ENCODE data around the gene AKAP7. TPM values are rescaled to one million over a fixed set of nuclear protein-coding genes. Genes with fewer than 3 reads are reported as not detected.

The AKAP7 gene
- total RNA-seq, 5 donors from 2014 or later (not counting 1 experiment from before 2014, with no cell fraction given), result 9.4 to 14.0 (median 11.5) TPM

GRCh38 chr6:131303338-131303930 lies 168.2 kb downstream of the AKAP7 start:
- 73% methylated on average over 2 of the region's 6 CpGs for WGBS (ENCODE audit: insufficient coverage)
- no peaks in the 10 kb centered on the region for H3K9me3 Mint-ChIP-seq
- Histone ChIP-seq H3K27me3 (replicated peaks in 1 of 2; ENCODE audit: control insufficient read depth in 2 of 2, extremely low read depth in 1 of 2, insufficient read depth in 2 of 2, low read length in 1 of 2) (no peaks in the 10 kb centered on the region), H3K4me3 (ENCODE audit: control insufficient read depth in 1 of 2, extremely low read depth in 1 of 2, low read length in 1 of 2) (no peak overlapping the region), H3K4me1 (ENCODE audit: control insufficient read depth in 1 of 2, extremely low read depth in 1 of 2, insufficient read depth in 2 of 2, low read length in 2 of 2) (no peaks in the 10 kb centered on the region), H3K9me3 (no peaks in the 10 kb centered on the region), H3K36me3 (ENCODE audit: control insufficient read depth in 2 of 2, extremely low read depth in 1 of 2, insufficient read depth in 1 of 2, low read length in 1 of 2) (no peaks in the 10 kb centered on the region), H3K27ac (ENCODE audit: low read length) (no peak overlapping the region)
- H3K36me3 Mint-ChIP-seq, result peaks cover 3% of the 10 kb centered on the region
- H3K4me3 Mint-ChIP-seq, result no peak overlapping the region
- peaks cover 14 to 22% (median 19%) of the 10 kb centered on the region in 3 donors for H3K4me1 Mint-ChIP-seq
- ChIA-PET POLR2A (no interaction called here), CTCF (no interaction called here)
- peak overlapping the region in 1 of 2 donors; percentile 35 for H3K27ac Mint-ChIP-seq
- ATAC-seq (replicated peaks in 1 of 4) (no peak), DNase-seq (no peak)
- no peaks in the 10 kb centered on the region for H3K27me3 Mint-ChIP-seq

GRCh38 chr6:131305037-131305850 lies 170.0 kb downstream of the AKAP7 start:
- no peak overlapping the region for H3K27ac Mint-ChIP-seq

GRCh38 chr6:131309437-131309836 lies 174.2 kb downstream of the AKAP7 start:
- Mint-ChIP-seq H3K4me1 (peaks cover 0 to 9% (median 3%) of the 10 kb centered on the region in 3 donors), H3K36me3 (peaks cover 12% of the 10 kb centered on the region), H3K4me3 (no peak overlapping the region), H3K27ac (no peak overlapping the region), H3K9me3 (peaks cover 5 to 19% (median 8%) of the 10 kb centered on the region in 3 donors), H3K27me3 (no peaks in the 10 kb centered on the region)
- Histone ChIP-seq H3K36me3 (ENCODE audit: control insufficient read depth in 2 of 2, extremely low read depth in 1 of 2, insufficient read depth in 1 of 2, low read length in 1 of 2) (no peaks in the 10 kb centered on the region), H3K4me1 (ENCODE audit: control insufficient read depth in 1 of 2, extremely low read depth in 1 of 2, insufficient read depth in 2 of 2, low read length in 2 of 2) (no peaks in the 10 kb centered on the region), H3K4me3 (ENCODE audit: control insufficient read depth in 1 of 2, extremely low read depth in 1 of 2, low read length in 1 of 2) (no peak overlapping the region), H3K27ac (ENCODE audit: low read length) (no peak overlapping the region), H3K27me3 (replicated peaks in 1 of 2; ENCODE audit: control insufficient read depth in 2 of 2, extremely low read depth in 1 of 2, insufficient read depth in 2 of 2, low read length in 1 of 2) (peaks cover 0 to 3% of the 10 kb centered on the region in 2 experiments), H3K9me3 (no peaks in the 10 kb centered on the region)
- ChIA-PET CTCF (no interaction called here), POLR2A (interaction anchor here in 1 of 2 donors (0.7 kb wide), 1 partner anchor 75 kb away, joined by 8 read pairs; no protein-coding TSS in a partner anchor)
- no CpG with 5 or more reads among the region's 1 CpG for WGBS (ENCODE audit: insufficient coverage)
- ATAC-seq (replicated peaks in 1 of 4) (no peak), DNase-seq (no peak)

More at GRCh38 chr6:131305037-131305850, 170.0 kb downstream of the AKAP7 start:
- Mint-ChIP-seq H3K27me3 (no peaks in the 10 kb centered on the region), H3K4me3 (no peak overlapping the region), H3K4me1 (peaks cover 14 to 22% (median 19%) of the 10 kb centered on the region in 3 donors), H3K36me3 (peaks cover 15% of the 10 kb centered on the region), H3K9me3 (peaks cover 0 to 12% (median 5%) of the 10 kb centered on the region in 3 donors)
- Histone ChIP-seq H3K9me3 (no peaks in the 10 kb centered on the region), H3K27me3 (replicated peaks in 1 of 2; ENCODE audit: control insufficient read depth in 2 of 2, extremely low read depth in 1 of 2, insufficient read depth in 2 of 2, low read length in 1 of 2) (peaks cover 0 to 3% of the 10 kb centered on the region in 2 experiments), H3K4me3 (ENCODE audit: control insufficient read depth in 1 of 2, extremely low read depth in 1 of 2, low read length in 1 of 2) (no peak overlapping the region), H3K27ac (ENCODE audit: low read length) (no peak overlapping the region), H3K36me3 (ENCODE audit: control insufficient read depth in 2 of 2, extremely low read depth in 1 of 2, insufficient read depth in 1 of 2, low read length in 1 of 2) (no peaks in the 10 kb centered on the region), H3K4me1 (ENCODE audit: control insufficient read depth in 1 of 2, extremely low read depth in 1 of 2, insufficient read depth in 2 of 2, low read length in 2 of 2) (no peaks in the 10 kb centered on the region)
- POLR2A ChIA-PET, result interaction anchor here in 1 of 2 donors (0.6 kb wide), 2 partner anchors 12 to 157 kb away, joined by 5 to 9 read pairs; no protein-coding TSS in a partner anchor
- WGBS (ENCODE audit: insufficient coverage), result no CpG with 5 or more reads among the region's 6 CpGs
- CTCF ChIA-PET, result no interaction called here
- DNase-seq (no peak), ATAC-seq (replicated peaks in 1 of 4) (no peak)

- H3K36me3 Mint-ChIP-seq, result peaks cover 36% of the 10 kb centered on the region
- no peaks in the 10 kb centered on the region for H3K27me3 ChIP-seq (replicated peaks in 1 of 2; ENCODE audit: control insufficient read depth in 2 of 2, extremely low read depth in 1 of 2, insufficient read depth in 2 of 2, low read length in 1 of 2)
- no peak overlapping the region for H3K4me3 Mint-ChIP-seq
- no peak overlapping the region for H3K27ac ChIP-seq (ENCODE audit: low read length)
- H3K4me3 ChIP-seq (ENCODE audit: control insufficient read depth in 1 of 2, extremely low read depth in 1 of 2, low read length in 1 of 2), result no peak overlapping the region
- POLR2A ChIA-PET, result interaction anchor here in 1 of 2 donors (0.7 kb wide), 1 partner anchor 168 kb away, joined by 3 read pairs; no protein-coding TSS in a partner anchor
- ATAC-seq (replicated peaks in 1 of 4) (no peak), DNase-seq (no peak)
- no peak overlapping the region for H3K27ac Mint-ChIP-seq
- H3K36me3 ChIP-seq (ENCODE audit: control insufficient read depth in 2 of 2, extremely low read depth in 1 of 2, insufficient read depth in 1 of 2, low read length in 1 of 2), result no peaks in the 10 kb centered on the region
- H3K9me3 Mint-ChIP-seq, result peaks cover 8 to 27% (median 16%) of the 10 kb centered on the region in 3 donors
- H3K27me3 Mint-ChIP-seq, result no peaks in the 10 kb centered on the region
- peaks cover 0 to 6% (median 2%) of the 10 kb centered on the region in 3 donors for H3K4me1 Mint-ChIP-seq
- H3K9me3 ChIP-seq, result peaks cover 2% of the 10 kb centered on the region
- no CpG with 5 or more reads among the region's 2 CpGs for WGBS (ENCODE audit: insufficient coverage)
- CTCF ChIA-PET, result no interaction called here
- H3K4me1 ChIP-seq (ENCODE audit: control insufficient read depth in 1 of 2, extremely low read depth in 1 of 2, insufficient read depth in 2 of 2, low read length in 2 of 2), result no peaks in the 10 kb centered on the region
Observed at GRCh38 chr6:131314838-131315237, 179.6 kb downstream of the AKAP7 start.

- Histone ChIP-seq H3K9me3 (peaks cover 2% of the 10 kb centered on the region), H3K36me3 (ENCODE audit: control insufficient read depth in 2 of 2, extremely low read depth in 1 of 2, insufficient read depth in 1 of 2, low read length in 1 of 2) (no peaks in the 10 kb centered on the region), H3K4me1 (ENCODE audit: control insufficient read depth in 1 of 2, extremely low read depth in 1 of 2, insufficient read depth in 2 of 2, low read length in 2 of 2) (no peaks in the 10 kb centered on the region), H3K27me3 (replicated peaks in 1 of 2; ENCODE audit: control insufficient read depth in 2 of 2, extremely low read depth in 1 of 2, insufficient read depth in 2 of 2, low read length in 1 of 2) (no peaks in the 10 kb centered on the region), H3K4me3 (ENCODE audit: control insufficient read depth in 1 of 2, extremely low read depth in 1 of 2, low read length in 1 of 2) (no peak overlapping the region), H3K27ac (ENCODE audit: low read length) (no peak overlapping the region)
- Mint-ChIP-seq H3K9me3 (peaks cover 8 to 23% (median 16%) of the 10 kb centered on the region in 3 donors), H3K4me3 (no peak overlapping the region), H3K4me1 (peaks cover 0 to 6% (median 2%) of the 10 kb centered on the region in 3 donors), H3K36me3 (peaks cover 37% of the 10 kb centered on the region), H3K27me3 (no peaks in the 10 kb centered on the region), H3K27ac (peak overlapping the region in 1 of 2 donors; percentile 2)
- DNase-seq (no peak), ATAC-seq (replicated peaks in 1 of 4) (no peak)
- ChIA-PET POLR2A (no interaction called here), CTCF (no interaction called here)
- no CpG with 5 or more reads among the region's 1 CpG for WGBS (ENCODE audit: insufficient coverage)
Observed at GRCh38 chr6:131316654-131317053, 181.4 kb downstream of the AKAP7 start.

- ATAC-seq (replicated peaks in 1 of 4) (no peak), DNase-seq (no peak)
- H3K27me3 Mint-ChIP-seq, result no peaks in the 10 kb centered on the region
- H3K9me3 ChIP-seq, result peaks cover 2% of the 10 kb centered on the region
- ChIA-PET POLR2A (no interaction called here), CTCF (no interaction called here)
- no peaks in the 10 kb centered on the region for H3K36me3 ChIP-seq (ENCODE audit: control insufficient read depth in 2 of 2, extremely low read depth in 1 of 2, insufficient read depth in 1 of 2, low read length in 1 of 2)
- 88% methylated on average over 1 of the region's 3 CpGs for WGBS (ENCODE audit: insufficient coverage)
- H3K9me3 Mint-ChIP-seq, result peaks cover 8 to 23% (median 16%) of the 10 kb centered on the region in 3 donors
- H3K4me1 ChIP-seq (ENCODE audit: control insufficient read depth in 1 of 2, extremely low read depth in 1 of 2, insufficient read depth in 2 of 2, low read length in 2 of 2), result no peaks in the 10 kb centered on the region
- H3K36me3 Mint-ChIP-seq, result peaks cover 37% of the 10 kb centered on the region
- H3K27ac Mint-ChIP-seq, result no peak overlapping the region
- no peak overlapping the region for H3K27ac ChIP-seq (ENCODE audit: low read length)
- H3K4me1 Mint-ChIP-seq, result peaks cover 0 to 2% (median 0%) of the 10 kb centered on the region in 3 donors
- H3K27me3 ChIP-seq (replicated peaks in 1 of 2; ENCODE audit: control insufficient read depth in 2 of 2, extremely low read depth in 1 of 2, insufficient read depth in 2 of 2, low read length in 1 of 2), result no peaks in the 10 kb centered on the region
- H3K4me3 ChIP-seq (ENCODE audit: control insufficient read depth in 1 of 2, extremely low read depth in 1 of 2, low read length in 1 of 2), result no peak overlapping the region
- H3K4me3 Mint-ChIP-seq, result no peak overlapping the region
Observed at GRCh38 chr6:131317516-131317915, 182.2 kb downstream of the AKAP7 start.

Measured in T-cell (primary cell).